ENCODE results near the gene UBXN7. TPM values are rescaled to one million over a fixed set of nuclear protein-coding genes. Genes with fewer than 3 reads are reported as not detected.

Gene UBXN7
- total and polyA plus RNA-seq, 2 of the 8 experiments (the other 6 are each of a cell fraction or from before 2014, with no cell fraction given) = 18.5 to 109 TPM

DNA sequence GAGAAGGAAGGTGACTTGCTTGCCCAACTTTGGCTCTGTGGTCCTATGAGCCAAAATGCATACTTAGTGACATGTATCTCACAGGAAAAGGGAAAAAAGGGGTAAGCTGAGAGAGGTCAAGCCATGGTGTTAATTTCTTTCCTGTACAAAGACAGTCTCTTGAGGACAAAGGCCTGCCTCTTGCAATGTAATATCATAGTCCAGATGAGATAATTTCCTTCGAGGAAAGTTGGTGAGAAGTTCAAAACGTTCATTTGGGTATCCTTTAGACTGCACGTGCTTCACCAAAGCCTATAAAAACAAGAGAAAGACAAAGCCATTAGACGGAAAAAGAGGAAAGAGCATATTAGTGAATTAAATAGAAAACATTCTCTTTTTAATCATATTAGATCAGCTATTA, 75.7 kb downstream of the UBXN7 start:
- no peak overlapping the region for H2BK5ac ChIP-seq (ENCODE audit: low read depth, low read length)
- no peak overlapping the region for H4K5ac ChIP-seq (ENCODE audit: insufficient read length, low read depth, low read length)
- H3K4me3 ChIP-seq (ENCODE audit: extremely low read depth in 1 of 4, insufficient read depth in 2 of 4, low read depth in 3 of 4, low read length in 4 of 4) = no peak overlapping the region
- H3K36me3 ChIP-seq (ENCODE audit: control insufficient read depth in 2 of 4, insufficient read depth in 4 of 4, low read length in 3 of 4) = peaks cover 17 to 61% (median 30%) of the 10 kb centered on the region in 4 experiments
- H3K4me2 ChIP-seq (ENCODE audit: insufficient read depth in 1 of 2, low read depth in 2 of 2, low read length in 2 of 2) = no peak overlapping the region
- DNase-seq (ENCODE audit: low read depth in 1 of 2, low spot score in 2 of 2) (no peak), FAIRE-seq (no peak)
- 84% methylated on average over 4 of the region's 4 CpGs; no CpG with 5 or more reads in 1 of the 2 experiments for WGBS, 2 experiments (ENCODE audit: extremely low coverage in 1 of 2, insufficient coverage in 1 of 2, insufficient read length in 1 of 2, insufficient replicate concordance in 2 of 2, low coverage in 1 of 2, low lambda C conversion rate in 2 of 2, missing lambda C conversion rate in 1 of 2)
- H3K4ac ChIP-seq (replicated peaks; ENCODE audit: insufficient read length, low read depth, low read length) = no peak overlapping the region
- H3K9me3 ChIP-seq (ENCODE audit: insufficient read depth in 2 of 2, low read depth in 1 of 2, low read length in 1 of 2) = no peaks in the 10 kb centered on the region
- no peak overlapping the region for H3K18ac ChIP-seq (ENCODE audit: extremely low read depth, low read length)
- H2AFZ ChIP-seq (ENCODE audit: low read length) = no peak overlapping the region
- no peak overlapping the region for H2BK20ac ChIP-seq (ENCODE audit: low read length)
- H3K27ac ChIP-seq (ENCODE audit: low read depth, low read length) = no peak overlapping the region
- no peak overlapping the region for H2AK5ac ChIP-seq (ENCODE audit: low read depth, low read length)
- no peaks in the 10 kb centered on the region for H3K27me3 ChIP-seq (replicated peaks in 1 of 4; ENCODE audit: control insufficient read depth in 3 of 4, extremely low read depth in 1 of 4, insufficient read depth in 3 of 4, low read length in 3 of 4)
- CTCF ChIA-PET (ENCODE audit: partially characterized antibody) = no interaction called here
- POLR2A ChIA-PET (ENCODE audit: partially characterized antibody) = no interaction called here
- no peak overlapping the region for H2BK120ac ChIP-seq (replicated peaks; ENCODE audit: low read depth, low read length)
- H2BK15ac ChIP-seq (ENCODE audit: low read length) = no peak overlapping the region
- peaks cover 0 to 5% of the 10 kb centered on the region in 2 experiments for H4K20me1 ChIP-seq (replicated peaks in 1 of 2; ENCODE audit: control insufficient read depth in 1 of 2, insufficient read depth in 2 of 2, low read length in 2 of 2)
- no peaks in the 10 kb centered on the region for H3K4me1 ChIP-seq (replicated peaks in 1 of 4; ENCODE audit: control insufficient read depth in 3 of 4, insufficient read depth in 4 of 4, low read length in 3 of 4)
- H3K79me1 ChIP-seq (ENCODE audit: low read depth, low read length) = peaks cover 3% of the 10 kb centered on the region; the same call in 1 of the 2 replicates
- H3K14ac ChIP-seq (ENCODE audit: insufficient read length) = no peak overlapping the region
- H4K8ac ChIP-seq (ENCODE audit: extremely low read depth, insufficient read depth, low read length) = no peak overlapping the region
- H3K56ac ChIP-seq (replicated peaks; ENCODE audit: insufficient read length, low read depth, low read length) = no peak overlapping the region
- H3K79me2 ChIP-seq (ENCODE audit: control insufficient read depth in 1 of 2, insufficient read depth in 2 of 2, low read length in 2 of 2) = no peaks in the 10 kb centered on the region
- H4K91ac ChIP-seq (replicated peaks; ENCODE audit: insufficient read length, low read length) = no peak overlapping the region
- H2BK12ac ChIP-seq (ENCODE audit: low read depth, low read length) = no peak overlapping the region
- H3K9ac ChIP-seq (replicated peaks in 1 of 4; ENCODE audit: extremely low read depth in 1 of 4, low read depth in 3 of 4, low read length in 3 of 4) = no peak overlapping the region
- no peaks in the 10 kb centered on the region for H3K23me2 ChIP-seq (ENCODE audit: low read depth, low read length)
- H3K23ac ChIP-seq (ENCODE audit: insufficient read length) = no peak overlapping the region
- TF ChIP-seq TAF1 (IDR thresholded peaks at IDR 0.05; ENCODE audit: low read depth, low read length) (no peak), RNF2 (IDR thresholded peaks at IDR 0.05; ENCODE audit: borderline replicate concordance, low read depth, low read length, missing control alignments, poor library complexity, severe bottlenecking) (no peak), GTF2F1 (IDR thresholded peaks at IDR 0.05; ENCODE audit: borderline replicate concordance, low read depth, low read length) (no peak), KDM1A (IDR thresholded peaks at IDR 0.05; ENCODE audit: borderline replicate concordance, low read length) (no peak), ZNF274 (IDR thresholded peaks at IDR 0.05; ENCODE audit: borderline replicate concordance, extremely low read depth, low read length) (no peak), SIRT6 (IDR thresholded peaks at IDR 0.05; ENCODE audit: low read length) (no peak), SAP30 (IDR thresholded peaks at IDR 0.05; ENCODE audit: insufficient read depth, insufficient replicate concordance, low read length) (no peak), CBX5 (IDR thresholded peaks at IDR 0.05; ENCODE audit: low read depth, low read length) (no peak), PHF8 (conservative IDR thresholded peaks at IDR 0.05; ENCODE audit: low read depth, low read length) (no peak), BCL11A (IDR thresholded peaks at IDR 0.05; ENCODE audit: low read depth in 2 of 2, low read length in 2 of 2) (no peak), TCF12 (IDR thresholded peaks at IDR 0.05; ENCODE audit: low read depth, low read length) (no peak), CTBP2 (IDR thresholded peaks at IDR 0.05; ENCODE audit: borderline replicate concordance, insufficient read depth, insufficient read length, low read length) (no peak), SP2 (IDR thresholded peaks at IDR 0.05; ENCODE audit: low read length) (no peak)
- TF ChIP-seq, protein P1, sequence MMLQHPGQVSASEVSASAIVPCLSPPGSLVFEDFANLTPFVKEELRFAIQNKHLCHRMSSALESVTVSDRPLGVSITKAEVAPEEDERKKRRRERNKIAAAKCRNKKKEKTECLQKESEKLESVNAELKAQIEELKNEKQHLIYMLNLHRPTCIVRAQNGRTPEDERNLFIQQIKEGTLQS (IDR thresholded peaks at IDR 0.05; ENCODE audit: insufficient read depth, low read depth, low read length) = no peak

Measured in H1 (cell line).